Mesothelial cell of epicardium (in vitro differentiated cells): ENCODE measurements around the gene RBMS1. TPM values are rescaled to one million over a fixed set of nuclear protein-coding genes. Genes with fewer than 3 reads are reported as not detected.

ENCODE experiments used
- DNase-seq, 2 experiments: peaks; one replicate each; pipeline ENCODE4 v3.0.0; 2021; ENCODE audit warnings: low spot score in 2 of 2; ENCODE audit not compliant: unreplicated experiment in 2 of 2
- H3K27ac Mint-ChIP-seq: 2 replicates; pipeline ENCODE4 v1.8.0; 2021; ENCODE audit warnings: mixed read lengths
- H3K27me3 Mint-ChIP-seq: 2 replicates; pipeline ENCODE4 v1.8.0; 2021; ENCODE audit warnings: low read depth, mixed read lengths
- H3K36me3 Mint-ChIP-seq: 2 replicates; pipeline ENCODE4 v1.8.0; 2021; ENCODE audit warnings: mixed read lengths
- H3K4me1 Mint-ChIP-seq: 2 replicates; pipeline ENCODE4 v1.8.0; 2021; ENCODE audit warnings: mixed read lengths
- H3K4me3 Mint-ChIP-seq: 2 replicates; pipeline ENCODE4 v1.8.0; 2021; ENCODE audit warnings: mild to moderate bottlenecking, moderate library complexity, mixed read lengths
- H3K9me3 Mint-ChIP-seq: 2 replicates; pipeline ENCODE4 v1.8.0; 2021; ENCODE audit warnings: mixed read lengths
- CTCF ChIP-seq: fragments of 200-600 bp; sonication (generic); IDR thresholded peaks from one replicate; pipeline ENCODE4 v1.5.0; 2021; ENCODE audit warnings: antibody characterized with exemption; ENCODE audit not compliant: unreplicated experiment
- total RNA-seq: library from RNA; stranded (reverse); gene quantifications from 3 replicates; pipeline ENCODE4 v1.2.1, GENCODE V29; 2021

The RBMS1 gene
- total RNA-seq, 1 donor from 2014 or later, result 128 TPM

GRCh38 chr2:160469164-160469563 is 24.4 kb downstream of the RBMS1 start:
- Mint-ChIP-seq H3K4me1 (peaks cover 44% of the 10 kb centered on the region), H3K36me3 (no peaks in the 10 kb centered on the region), H3K9me3 (no peaks in the 10 kb centered on the region), H3K27ac (peak overlapping the region; percentile 85), H3K4me3 (no peak overlapping the region), H3K27me3 (no peaks in the 10 kb centered on the region)
- no peak for DNase-seq
- no peak for TF ChIP-seq CTCF

GRCh38 chr2:160467086-160467485 is 26.5 kb downstream of the RBMS1 start:
- Mint-ChIP-seq H3K36me3 (peaks cover 2% of the 10 kb centered on the region), H3K27ac (no peak overlapping the region), H3K27me3 (no peaks in the 10 kb centered on the region), H3K4me1 (peaks cover 37% of the 10 kb centered on the region), H3K4me3 (no peak overlapping the region), H3K9me3 (no peaks in the 10 kb centered on the region)
- TF ChIP-seq CTCF, result no peak
- DNase-seq, result no peak

- no peak for DNase-seq
- Mint-ChIP-seq H3K9me3 (no peaks in the 10 kb centered on the region), H3K4me1 (peaks cover 24% of the 10 kb centered on the region), H3K4me3 (no peak overlapping the region), H3K36me3 (peaks cover 2% of the 10 kb centered on the region), H3K27me3 (no peaks in the 10 kb centered on the region), H3K27ac (peak overlapping the region; percentile 50)
- TF ChIP-seq CTCF, result no peak
Measured at GRCh38 chr2:160465406-160465805, 28.2 kb downstream of the RBMS1 start.

- Mint-ChIP-seq H3K4me3 (no peak overlapping the region), H3K27me3 (no peaks in the 10 kb centered on the region), H3K27ac (peak overlapping the region; percentile 50), H3K4me1 (peaks cover 24% of the 10 kb centered on the region), H3K36me3 (peaks cover 2% of the 10 kb centered on the region), H3K9me3 (no peaks in the 10 kb centered on the region)
- TF ChIP-seq CTCF, result no peak
- DNase-seq, result no peak
Measured at GRCh38 chr2:160465002-160465401, 28.6 kb downstream of the RBMS1 start.

- H3K27ac Mint-ChIP-seq, result no peak overlapping the region
Measured at GRCh38 chr2:160464017-160464416, 29.6 kb downstream of the RBMS1 start.

More at GRCh38 chr2:160464017-160464416, 29.6 kb downstream of the RBMS1 start:
- H3K9me3 Mint-ChIP-seq, result no peaks in the 10 kb centered on the region
- no peak overlapping the region for H3K4me3 Mint-ChIP-seq
- peaks cover 22% of the 10 kb centered on the region for H3K4me1 Mint-ChIP-seq
- peaks cover 2% of the 10 kb centered on the region for H3K36me3 Mint-ChIP-seq
- no peak for DNase-seq
- H3K27me3 Mint-ChIP-seq, result no peaks in the 10 kb centered on the region
- no peak for TF ChIP-seq CTCF
